A673 (cell line): ENCODE results near the gene VWA5B1. TPM values are rescaled to one million over a fixed set of nuclear protein-coding genes. Genes with fewer than 3 reads are reported as not detected.

Experiments
- BruUV-seq: library from RNA; stranded (reverse); fragments of 400-500 nt; replicated peaks from 2 replicates; lab custom pipeline; 2021; lab: Mats Ljungman, UMichigan
- CTCF ChIA-PET: fragments of 300-600 bp; sonication (Branson Sonifier 250); formaldehyde crosslinking; loops from one replicate; lab custom pipeline; 2022; ENCODE audit warnings: antibody characterized with exemption; lab: Charles Lee
- POLR2A ChIA-PET: fragments of 300-600 bp; sonication (Branson Sonifier 250); formaldehyde crosslinking; loops from one replicate; lab custom pipeline; 2022; ENCODE audit warnings: antibody characterized with exemption; ENCODE audit not compliant: low non-redundant PET; lab: Charles Lee
- DNase-seq: peaks from one replicate; pipeline ENCODE4 v3.0.0-alpha.2; 2015; ENCODE audit warnings: low spot score
- H3K27ac ChIP-seq: fragments of 200-600 bp; sonication (generic); 2 replicates; pipeline ENCODE4 v1.5.1; 2016; ENCODE audit warnings: mixed run types, low read depth, mild to moderate bottlenecking, mixed read lengths, antibody characterized with exemption, low read length; ENCODE audit not compliant: poor library complexity, severe bottlenecking
- H3K27me3 ChIP-seq: fragments of 200-600 bp; sonication (generic); replicated peaks from 2 replicates; pipeline ENCODE4 v1.6.1; 2017; ENCODE audit warnings: mixed run types, low read depth, mild to moderate bottlenecking, mixed read lengths, antibody characterized with exemption, low read length; ENCODE audit not compliant: insufficient read depth, poor library complexity
- H3K36me3 ChIP-seq: fragments of 200-600 bp; sonication (generic); 2 replicates; pipeline ENCODE4 v1.6.1; 2016; ENCODE audit warnings: mixed run types, mild to moderate bottlenecking, mixed read lengths, antibody characterized with exemption, low read length; ENCODE audit not compliant: insufficient read depth, poor library complexity, severe bottlenecking
- H3K4me1 ChIP-seq: fragments of 200-600 bp; sonication (generic); 2 replicates; pipeline ENCODE4 v1.6.1; 2017; ENCODE audit warnings: mixed run types, mild to moderate bottlenecking, mixed read lengths, antibody characterized with exemption, low read length; ENCODE audit not compliant: insufficient read depth, poor library complexity, severe bottlenecking
- H3K4me3 ChIP-seq: fragments of 200-600 bp; sonication (generic); 2 replicates; pipeline ENCODE4 v1.5.1; 2016; ENCODE audit warnings: low read depth, mixed run types, mild to moderate bottlenecking, mixed read lengths, low read length; ENCODE audit not compliant: poor library complexity, severe bottlenecking
- H3K9me3 ChIP-seq: fragments of 200-600 bp; sonication (generic); 2 replicates; pipeline ENCODE4 v1.6.1; 2016; ENCODE audit warnings: mixed run types, low read depth, mild to moderate bottlenecking, mixed read lengths, antibody characterized with exemption, low read length; ENCODE audit not compliant: poor library complexity, severe bottlenecking
- EZH2 ChIP-seq: fragments of 200-600 bp; sonication (generic); IDR thresholded peaks from 2 replicates; pipeline ENCODE4 v1.6.1; 2017; ENCODE audit warnings: borderline replicate concordance, low read depth, mild to moderate bottlenecking, mixed read lengths, antibody characterized with exemption, low read length; ENCODE audit not compliant: poor library complexity, severe bottlenecking
- intact Hi-C: fragments of 100-400 bp; cut with micrococcal nuclease; formaldehyde crosslinking; loops from one replicate; pipeline ENCODE4 v1.10.0; 2022; ENCODE audit not compliant: unreplicated experiment
- total RNA-seq: library from RNA; stranded (reverse); gene quantifications from 2 replicates; pipeline ENCODE4 v1.2.3, GENCODE V29; 2021
- TF ChIP-seq, protein P1 (sequence below): fragments of 300-800, 200-600 bp; sonication (generic); conservative IDR thresholded peaks from 2 replicates; pipeline ENCODE4 v1.5.1; 2017; ENCODE audit warnings: low read depth, mild to moderate bottlenecking, antibody characterized with exemption, low read length, moderate library complexity, mixed read lengths

VWA5B1 gene
- total RNA-seq, 1 experiment from 2014 or later: not detected

DNA sequence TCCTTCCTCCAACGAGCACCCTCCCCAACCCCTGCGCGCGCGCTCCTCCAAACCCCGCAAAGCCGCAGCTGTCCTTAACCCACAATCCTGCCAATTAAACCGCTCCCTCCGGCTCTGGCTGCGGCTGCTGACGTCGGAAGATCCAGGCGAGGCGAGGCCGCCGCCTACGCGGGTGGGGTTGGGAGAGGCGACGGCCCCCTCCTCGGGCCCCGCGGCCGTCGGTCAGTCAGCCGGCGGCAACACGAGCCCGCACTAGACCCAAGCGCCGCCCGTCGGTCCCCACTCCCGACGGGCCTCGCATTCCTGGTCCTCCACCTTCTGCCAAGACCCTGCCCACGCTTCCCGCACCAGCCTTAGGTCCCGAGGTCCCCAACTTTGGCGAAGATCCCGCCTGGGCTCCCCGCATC lies 75.4 kb downstream of the VWA5B1 start:
- Histone ChIP-seq H3K27ac (no peak overlapping the region), H3K4me3 (peak overlapping the region; percentile 15), H3K9me3 (no peaks in the 10 kb centered on the region), H3K27me3 (peaks cover 76% of the 10 kb centered on the region), H3K4me1 (peaks cover 4% of the 10 kb centered on the region), H3K36me3 (no peaks in the 10 kb centered on the region)
- DNase-seq: no peak
- no TSS peak for BruUV-seq
- intact Hi-C loops: no loop called here
- CTCF ChIA-PET: no interaction called here
- POLR2A ChIA-PET: interaction anchor here (0.6 kb wide), 1 partner anchor 28 kb away, joined by 16 read pairs; no protein-coding TSS in a partner anchor
- no peak for TF ChIP-seq EZH2
- TF ChIP-seq, protein P1, sequence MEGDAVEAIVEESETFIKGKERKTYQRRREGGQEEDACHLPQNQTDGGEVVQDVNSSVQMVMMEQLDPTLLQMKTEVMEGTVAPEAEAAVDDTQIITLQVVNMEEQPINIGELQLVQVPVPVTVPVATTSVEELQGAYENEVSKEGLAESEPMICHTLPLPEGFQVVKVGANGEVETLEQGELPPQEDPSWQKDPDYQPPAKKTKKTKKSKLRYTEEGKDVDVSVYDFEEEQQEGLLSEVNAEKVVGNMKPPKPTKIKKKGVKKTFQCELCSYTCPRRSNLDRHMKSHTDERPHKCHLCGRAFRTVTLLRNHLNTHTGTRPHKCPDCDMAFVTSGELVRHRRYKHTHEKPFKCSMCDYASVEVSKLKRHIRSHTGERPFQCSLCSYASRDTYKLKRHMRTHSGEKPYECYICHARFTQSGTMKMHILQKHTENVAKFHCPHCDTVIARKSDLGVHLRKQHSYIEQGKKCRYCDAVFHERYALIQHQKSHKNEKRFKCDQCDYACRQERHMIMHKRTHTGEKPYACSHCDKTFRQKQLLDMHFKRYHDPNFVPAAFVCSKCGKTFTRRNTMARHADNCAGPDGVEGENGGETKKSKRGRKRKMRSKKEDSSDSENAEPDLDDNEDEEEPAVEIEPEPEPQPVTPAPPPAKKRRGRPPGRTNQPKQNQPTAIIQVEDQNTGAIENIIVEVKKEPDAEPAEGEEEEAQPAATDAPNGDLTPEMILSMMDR: no peak

DNA sequence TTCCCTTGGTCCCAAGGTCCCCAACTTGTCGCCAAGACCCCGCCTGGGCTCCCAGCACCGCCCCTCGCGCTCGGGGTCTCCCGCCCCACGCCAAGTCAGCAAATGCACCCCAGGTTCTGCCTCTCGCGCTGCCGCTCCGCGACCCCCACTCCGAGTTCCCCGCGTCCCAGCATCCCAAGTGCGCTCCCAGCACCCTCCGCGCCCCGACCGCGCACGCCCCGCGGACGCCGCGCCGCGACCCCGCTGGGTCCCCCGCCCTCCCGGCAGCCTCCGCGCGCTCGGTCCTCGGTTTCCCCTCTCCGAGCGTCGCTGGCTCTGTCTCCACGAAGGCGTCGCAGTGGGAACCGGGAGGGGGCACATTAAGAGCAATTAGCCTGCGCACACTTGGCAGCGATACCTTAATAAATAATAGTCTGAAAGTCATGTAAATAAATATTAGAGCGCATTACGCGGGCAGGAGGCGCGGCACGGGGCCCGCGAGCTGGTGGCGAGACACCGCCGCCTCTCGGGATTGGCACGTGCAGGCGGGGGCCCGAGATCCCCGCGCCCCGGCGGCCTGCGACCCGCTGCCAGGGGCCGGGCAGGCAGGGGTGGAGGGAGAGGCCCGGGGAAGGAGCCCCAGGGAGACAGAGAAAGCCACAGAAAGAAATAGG lies 75.9 kb downstream of the VWA5B1 start:
- peaks cover 4% of the 10 kb centered on the region for H3K4me1 ChIP-seq
- H3K27me3 ChIP-seq: peaks cover 81% of the 10 kb centered on the region
- ChIA-PET CTCF (no interaction called here), POLR2A (interaction anchor here (0.6 kb wide), 1 partner anchor 29 kb away, joined by 16 read pairs; no protein-coding TSS in a partner anchor)
- no peaks in the 10 kb centered on the region for H3K36me3 ChIP-seq
- DNase-seq: no peak
- no peak overlapping the region for H3K27ac ChIP-seq
- no TSS peak for BruUV-seq
- intact Hi-C loops: no loop called here
- peak overlapping the region; percentile 15 for H3K4me3 ChIP-seq
- peak; percentile 93 for TF ChIP-seq EZH2
- TF ChIP-seq, protein P1: no peak
- H3K9me3 ChIP-seq: no peaks in the 10 kb centered on the region

DNA sequence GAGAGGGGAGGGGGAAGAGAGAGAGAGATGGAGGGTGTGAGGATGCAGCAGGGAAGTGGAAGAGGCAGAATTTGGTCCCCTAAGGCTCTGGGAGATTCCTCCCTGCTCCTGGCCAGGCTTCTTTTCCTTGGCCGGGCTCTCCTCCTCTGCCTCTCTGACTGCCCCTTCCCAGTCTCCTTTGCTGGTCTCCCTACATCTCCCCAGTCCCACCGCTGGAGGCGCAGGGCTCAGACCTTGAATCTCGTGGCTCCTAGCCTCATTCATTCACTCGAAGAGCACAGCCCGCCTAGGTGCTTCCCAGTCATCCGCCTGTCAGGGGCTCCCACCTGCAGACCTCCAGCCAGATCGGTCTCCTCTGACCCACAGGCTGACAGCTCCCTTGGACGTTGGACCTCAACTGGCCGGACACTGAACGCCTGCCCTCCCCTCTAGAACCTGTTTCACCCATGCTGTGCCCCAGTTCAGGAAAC lies 76.5 kb downstream of the VWA5B1 start:
- peak; percentile 44 for DNase-seq
- ChIA-PET POLR2A (no interaction called here), CTCF (no interaction called here)
- Histone ChIP-seq H3K36me3 (no peaks in the 10 kb centered on the region), H3K4me1 (peaks cover 4% of the 10 kb centered on the region), H3K4me3 (peak overlapping the region; percentile 15), H3K27me3 (peaks cover 87% of the 10 kb centered on the region), H3K27ac (no peak overlapping the region), H3K9me3 (no peaks in the 10 kb centered on the region)
- BruUV-seq: no TSS peak
- no peak for TF ChIP-seq EZH2
- TF ChIP-seq, protein P1: peak; percentile 49
- intact Hi-C loops: no loop called here
